GM21786 (cell line): ENCODE data around the gene GPX3.

ENCODE experiments used
- ATAC-seq: cut with Tn5 transposase; IDR thresholded peaks from one replicate; pipeline ENCODE4 v1.9.1; 2021; ENCODE audit not compliant: unreplicated experiment

Gene GPX3, protein sequence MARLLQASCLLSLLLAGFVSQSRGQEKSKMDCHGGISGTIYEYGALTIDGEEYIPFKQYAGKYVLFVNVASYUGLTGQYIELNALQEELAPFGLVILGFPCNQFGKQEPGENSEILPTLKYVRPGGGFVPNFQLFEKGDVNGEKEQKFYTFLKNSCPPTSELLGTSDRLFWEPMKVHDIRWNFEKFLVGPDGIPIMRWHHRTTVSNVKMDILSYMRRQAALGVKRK

DNA sequence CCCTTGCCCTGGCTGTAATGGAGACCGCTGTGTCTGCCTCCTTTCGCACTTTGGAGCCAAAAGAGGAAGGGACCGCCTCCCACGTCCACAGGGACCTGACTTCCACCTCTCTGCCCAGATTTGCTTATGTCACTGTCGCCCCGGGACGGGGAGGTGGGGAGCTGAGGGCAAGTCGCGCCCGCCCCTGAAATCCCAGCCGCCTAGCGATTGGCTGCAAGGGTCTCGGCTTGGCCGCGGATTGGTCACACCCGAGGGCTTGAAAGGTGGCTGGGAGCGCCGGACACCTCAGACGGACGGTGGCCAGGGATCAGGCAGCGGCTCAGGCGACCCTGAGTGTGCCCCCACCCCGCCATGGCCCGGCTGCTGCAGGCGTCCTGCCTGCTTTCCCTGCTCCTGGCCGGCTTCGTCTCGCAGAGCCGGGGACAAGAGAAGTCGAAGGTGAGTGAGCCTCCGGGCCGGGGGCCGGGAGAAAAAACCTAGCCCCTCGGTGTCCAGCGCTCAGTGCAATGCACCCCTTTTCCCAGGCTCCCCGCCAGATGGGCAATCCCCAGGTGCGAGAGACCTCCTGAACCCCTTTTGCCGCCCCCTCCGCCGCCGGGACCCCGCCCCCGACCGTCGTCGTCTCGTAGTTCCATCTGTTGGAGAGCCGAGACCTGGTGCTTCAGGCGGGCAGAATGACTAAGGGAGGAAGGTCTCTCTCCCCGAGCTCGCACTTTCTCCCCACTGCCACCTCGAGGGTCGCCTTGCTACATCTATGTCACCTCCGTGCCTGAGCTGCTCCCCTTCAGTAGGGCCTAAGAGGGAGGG, at the start of gene GPX3:
TSS of gene GPX3 (plus strand) at position 288 of the 807 bp plus-strand sequence. CDS start at position 352, 64 bp downstream.
- ATAC-seq: peak; percentile 70

DNA sequence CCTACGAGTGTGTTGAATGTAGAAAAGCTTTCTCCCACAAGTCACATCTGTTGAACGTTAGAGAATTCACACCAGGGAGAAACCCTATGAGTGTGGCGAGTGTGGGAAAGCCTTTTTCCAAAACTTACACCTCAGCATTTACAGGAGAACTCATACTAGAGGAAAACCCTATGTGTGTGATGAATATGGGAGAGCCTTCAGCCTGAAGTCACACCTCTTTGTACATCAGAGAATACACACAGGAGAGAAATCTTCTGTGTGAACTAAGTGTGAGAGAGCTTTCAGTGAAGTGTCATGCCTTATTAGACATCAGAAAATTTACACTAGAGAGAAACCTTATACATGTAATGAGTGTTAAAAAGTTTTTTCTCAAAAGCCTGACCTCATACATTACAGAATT, 41.8 kb upstream of the GPX3 start:
- no peak for ATAC-seq

DNA sequence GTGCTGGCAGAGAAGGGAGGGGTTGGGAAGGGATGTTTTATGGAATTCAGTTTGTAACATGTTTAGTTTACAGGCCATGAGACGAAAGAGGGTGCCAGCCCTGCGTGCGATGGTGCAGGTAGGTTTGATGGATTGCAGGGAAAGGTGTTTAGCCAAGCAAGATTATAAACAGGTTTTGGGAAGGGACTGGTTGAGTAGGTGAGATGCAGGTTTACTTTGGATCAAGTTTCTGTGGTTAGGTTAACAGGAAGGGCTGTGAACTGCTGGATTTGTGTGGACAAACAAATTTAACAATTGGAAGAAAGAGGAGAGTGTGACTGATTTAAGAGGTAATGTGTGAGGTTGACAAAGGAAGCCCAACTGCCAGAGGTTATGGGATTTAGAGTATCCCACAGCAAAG, 32.6 kb upstream of the GPX3 start:
- ATAC-seq: no peak

DNA sequence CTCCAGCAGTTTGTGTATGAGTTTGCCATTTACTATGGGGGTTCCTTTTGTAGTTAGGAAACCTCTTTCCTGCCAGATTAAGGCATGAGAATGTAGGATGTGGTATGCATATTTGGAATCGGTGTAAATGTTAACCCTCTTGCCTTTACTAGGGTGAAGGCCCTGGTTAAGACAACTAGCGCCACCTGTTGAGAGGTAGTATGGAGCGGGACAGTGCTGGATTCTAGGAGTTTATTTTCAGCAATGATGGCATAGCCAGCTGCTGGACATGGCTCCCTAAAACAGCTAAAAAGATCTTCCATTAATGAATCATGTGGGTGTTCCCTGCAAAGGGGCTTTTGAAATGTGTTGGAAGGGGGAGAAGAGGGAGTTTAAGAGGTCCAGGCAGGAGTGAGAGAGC, 30.7 kb upstream of the GPX3 start:
- ATAC-seq: no peak

DNA sequence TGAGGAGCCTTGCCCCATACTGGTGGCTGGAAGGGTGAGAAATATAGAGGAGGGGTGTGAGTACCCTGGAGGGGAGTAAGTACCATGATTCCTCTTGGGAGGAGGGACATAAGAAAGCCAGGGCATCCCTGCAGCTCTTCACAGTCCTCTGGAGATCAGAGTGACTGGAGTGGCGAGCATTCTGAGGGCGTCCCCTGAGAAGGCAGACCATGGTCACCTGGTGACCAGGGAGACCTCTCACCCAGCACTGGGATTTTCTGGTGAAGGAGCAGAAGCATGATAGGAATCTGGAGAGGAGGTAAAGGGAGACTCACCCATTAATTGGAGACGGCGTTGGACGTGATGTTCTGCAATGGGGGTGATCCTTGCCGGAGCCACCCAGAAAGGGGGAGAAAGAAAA, 27.7 kb upstream of the GPX3 start:
- ATAC-seq: no peak

DNA sequence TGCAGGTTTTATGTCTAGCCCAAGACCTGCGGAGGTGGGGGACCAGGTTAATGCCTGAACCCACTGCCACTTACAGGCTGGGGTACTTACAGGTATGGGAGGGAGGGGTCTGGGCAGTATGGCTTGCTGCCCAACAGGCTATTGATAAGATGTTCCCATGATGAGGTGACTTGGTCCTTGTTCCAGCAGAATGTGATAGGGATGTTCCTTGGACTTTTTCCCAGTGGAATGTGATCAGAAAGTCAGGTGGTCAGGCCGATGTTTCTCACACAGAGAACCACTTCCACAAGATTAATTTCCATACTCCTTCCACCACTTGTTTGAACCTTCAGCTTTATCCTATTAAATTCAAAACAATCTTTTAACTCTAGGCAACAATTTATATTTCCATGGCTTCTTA, 27.0 kb upstream of the GPX3 start:
- no peak for ATAC-seq

DNA sequence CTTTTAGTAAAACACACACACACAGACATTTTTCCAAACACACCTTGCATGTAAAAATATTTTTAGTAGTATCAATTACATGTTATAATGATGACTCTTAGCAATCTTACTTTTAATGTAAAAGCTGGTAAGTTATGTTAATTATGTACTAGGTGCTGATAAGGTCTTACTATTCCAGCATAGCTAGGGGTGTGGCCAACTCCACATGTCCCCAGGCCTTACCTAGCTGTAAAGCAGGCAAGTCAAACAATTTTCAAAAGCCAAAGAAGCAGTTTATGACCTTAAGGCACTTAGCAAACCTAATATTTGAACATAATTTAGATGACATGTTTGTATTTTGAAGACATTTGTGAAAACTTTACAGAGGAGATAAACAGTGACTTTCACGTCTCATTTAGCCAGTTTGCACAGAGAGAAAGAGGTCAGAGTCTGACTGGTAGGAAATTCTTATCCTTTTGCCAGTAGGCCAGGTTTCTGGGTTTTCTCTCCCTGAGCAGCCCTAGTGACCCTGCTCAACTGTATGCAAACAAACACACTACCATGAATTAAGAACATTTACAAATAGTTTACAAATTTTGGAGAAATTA, 26.5 kb upstream of the GPX3 start:
- ATAC-seq: no peak

DNA sequence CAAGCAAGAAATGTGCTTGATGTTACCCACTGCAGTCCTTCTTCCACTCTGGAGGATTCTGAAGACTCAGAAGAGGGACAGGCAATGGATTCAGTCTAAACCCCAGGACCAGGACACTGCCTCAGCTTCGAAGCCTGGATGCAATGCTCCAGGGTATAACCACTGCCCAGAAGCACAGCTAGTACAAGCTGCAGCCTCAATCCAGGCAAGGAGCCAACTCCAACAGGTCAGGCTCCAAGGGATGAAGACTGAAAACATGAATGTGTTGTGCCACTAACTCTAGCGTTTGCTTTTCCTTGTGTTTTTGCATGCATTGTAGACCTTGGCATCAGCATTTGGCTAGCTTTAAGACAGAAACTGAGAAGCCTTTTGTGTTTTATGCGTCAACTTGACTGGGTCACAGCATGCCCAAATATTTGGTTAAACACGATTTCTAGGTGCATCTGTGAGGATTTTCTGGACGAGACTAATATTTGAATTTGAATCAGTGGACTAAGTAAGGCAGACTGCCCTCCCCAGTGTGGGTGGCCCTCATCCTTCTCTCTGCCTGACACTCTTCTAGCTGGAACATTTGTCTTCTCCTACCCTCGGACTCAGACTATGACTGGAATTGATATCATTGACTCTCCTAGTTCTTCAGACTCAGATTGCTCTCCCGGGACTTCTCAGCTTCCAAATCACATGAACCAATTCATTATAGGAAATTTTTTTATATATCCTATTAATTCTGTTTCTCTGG, 20.5 kb upstream of the GPX3 start:
- ATAC-seq: no peak

DNA sequence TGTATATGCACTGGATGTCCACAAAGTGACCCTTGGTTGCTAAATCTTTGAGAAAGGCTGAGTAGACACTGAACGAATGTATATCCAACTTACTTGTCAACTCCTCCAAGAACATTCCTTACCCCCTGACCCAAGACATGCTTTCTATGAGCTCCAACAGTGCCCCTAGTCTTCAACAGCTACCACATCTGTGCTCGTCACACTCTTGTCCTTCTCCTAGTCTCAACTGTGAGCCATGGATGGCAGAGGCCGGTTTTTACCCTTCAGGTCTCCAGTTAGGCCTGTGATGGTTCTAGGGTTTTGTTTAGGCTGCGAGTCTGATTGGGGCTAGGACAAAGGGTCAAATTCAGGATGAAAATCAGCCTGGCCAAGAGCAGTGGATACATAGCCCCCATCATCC, 19.0 kb upstream of the GPX3 start:
- no peak for ATAC-seq

DNA sequence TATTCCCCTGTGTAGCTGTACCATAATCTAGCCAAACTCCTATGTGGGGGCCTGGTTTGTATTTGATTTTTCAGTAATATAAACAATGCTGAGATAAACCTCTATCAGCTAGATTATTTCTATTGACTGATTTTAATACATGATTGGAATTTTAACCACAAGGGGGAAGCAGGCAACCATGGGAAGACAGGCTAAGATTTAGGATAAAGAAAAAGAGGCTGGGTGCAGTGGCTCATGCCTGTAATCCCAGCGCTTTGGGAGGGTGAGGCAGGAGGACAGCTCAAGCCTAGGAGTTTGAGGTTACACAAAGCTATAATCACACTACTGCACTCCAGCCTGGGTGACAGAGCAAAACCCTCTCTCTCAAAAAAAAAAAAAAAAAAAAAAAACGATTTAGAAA, 18.1 kb upstream of the GPX3 start:
- no peak for ATAC-seq

DNA sequence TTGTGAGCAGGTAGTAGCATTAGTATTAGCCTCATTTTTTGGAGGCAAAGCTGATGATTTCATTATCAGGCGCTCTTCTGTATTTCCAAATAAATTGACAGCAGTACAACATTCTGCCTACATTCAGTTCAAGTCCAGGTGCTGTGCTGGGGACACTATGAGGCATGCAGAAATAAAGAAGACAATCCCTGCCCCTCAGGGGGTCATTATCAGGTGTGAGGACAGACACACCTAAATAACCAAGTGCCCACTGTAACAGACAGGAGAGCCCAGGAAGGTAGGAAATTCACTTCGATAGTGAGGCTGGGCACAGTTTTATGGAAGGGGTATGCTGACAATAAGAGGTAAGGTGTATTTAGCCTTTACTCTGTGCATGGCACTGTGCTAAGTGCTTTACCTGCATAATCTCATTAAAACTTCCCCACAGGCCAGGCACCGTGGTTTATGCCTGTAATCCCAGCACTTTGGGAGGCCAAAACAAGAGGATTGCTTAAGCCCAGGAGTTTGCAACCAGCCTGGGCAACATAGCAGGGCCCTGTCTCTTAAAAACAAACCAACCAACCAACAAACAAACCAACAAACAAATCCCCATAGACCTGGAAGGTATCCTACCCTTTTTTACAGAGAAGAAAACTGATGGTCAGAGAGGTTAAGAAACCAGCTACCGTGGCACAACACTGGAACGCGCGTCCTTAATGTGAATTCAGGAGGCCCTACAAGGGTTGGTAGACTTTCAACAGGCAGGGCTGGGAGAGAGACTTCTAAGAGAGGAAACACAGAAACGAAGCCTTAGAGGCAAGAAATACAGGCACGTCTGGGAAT, 17.5 kb upstream of the GPX3 start:
- ATAC-seq: no peak

DNA sequence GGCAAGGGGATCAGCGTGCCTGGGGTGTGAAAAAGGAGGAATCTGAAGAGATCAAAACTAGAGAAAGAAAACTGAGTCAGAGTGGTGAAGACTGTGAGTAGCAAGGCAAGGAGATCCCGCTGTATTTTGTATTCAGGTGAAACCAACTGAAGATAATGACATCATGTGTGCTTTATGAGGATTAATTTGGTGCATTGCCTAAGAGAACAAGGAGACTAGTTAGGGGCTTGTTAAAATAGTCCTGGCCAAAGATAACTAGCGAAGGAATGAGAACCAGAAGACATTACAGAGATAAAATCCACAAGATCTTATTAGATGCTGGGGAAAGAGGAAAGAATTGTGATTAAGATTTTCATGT, 16.9 kb upstream of the GPX3 start:
- ATAC-seq: no peak

DNA sequence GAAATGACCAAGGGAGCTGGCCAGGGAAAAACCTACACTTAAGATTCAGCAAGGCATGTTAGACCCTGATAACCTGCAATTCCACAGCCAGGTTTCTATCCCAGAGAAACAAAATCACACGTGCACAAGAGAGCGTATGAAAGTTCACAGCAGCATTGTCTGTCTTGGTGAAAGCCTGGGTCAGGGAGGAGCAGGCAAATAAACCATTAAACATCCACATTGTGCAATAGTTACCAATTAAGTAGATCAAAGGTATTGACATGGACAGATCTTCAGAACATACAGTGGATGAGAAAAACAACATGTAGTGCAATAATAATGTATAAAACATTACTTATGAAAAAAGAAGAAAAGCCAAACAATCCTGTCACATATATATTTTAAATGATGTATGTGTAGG, 15.9 kb upstream of the GPX3 start:
- ATAC-seq: no peak

DNA sequence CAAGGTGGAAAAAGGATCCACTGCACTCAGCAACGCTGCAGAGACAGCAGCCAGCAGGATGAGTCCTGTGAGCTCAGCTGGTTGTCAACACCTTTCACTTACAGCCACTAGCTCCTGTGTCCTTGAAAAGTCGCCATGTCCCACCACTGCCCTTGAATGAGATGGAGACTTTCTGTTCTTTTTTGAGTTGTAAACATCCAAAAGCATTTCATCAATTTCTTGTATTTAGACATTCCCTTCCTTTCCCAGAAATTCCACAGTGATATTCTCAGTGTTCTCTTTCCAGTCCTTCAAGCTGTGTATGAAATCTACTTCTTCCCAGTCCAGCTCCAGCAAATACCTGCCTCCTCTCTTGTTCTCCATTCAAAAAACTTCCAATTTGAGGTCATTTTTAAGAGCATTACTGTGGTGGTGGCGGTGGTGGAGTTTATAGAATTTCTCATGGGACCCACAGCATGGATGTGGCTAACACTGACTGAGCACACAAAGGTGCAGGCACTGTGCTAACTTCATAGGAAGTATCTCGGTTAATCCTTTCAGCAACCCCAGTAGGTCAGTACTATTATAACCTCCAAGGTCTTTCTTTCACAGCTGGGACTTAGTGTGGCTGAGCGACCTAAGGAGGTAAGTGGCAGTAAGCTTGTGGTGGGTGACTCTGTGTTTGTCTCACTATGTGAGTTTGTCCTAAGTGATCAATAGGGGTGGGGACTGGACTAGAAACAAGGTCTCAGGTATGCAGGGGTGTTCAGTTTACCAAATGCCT, 15.0 kb upstream of the GPX3 start:
- ATAC-seq: no peak

DNA sequence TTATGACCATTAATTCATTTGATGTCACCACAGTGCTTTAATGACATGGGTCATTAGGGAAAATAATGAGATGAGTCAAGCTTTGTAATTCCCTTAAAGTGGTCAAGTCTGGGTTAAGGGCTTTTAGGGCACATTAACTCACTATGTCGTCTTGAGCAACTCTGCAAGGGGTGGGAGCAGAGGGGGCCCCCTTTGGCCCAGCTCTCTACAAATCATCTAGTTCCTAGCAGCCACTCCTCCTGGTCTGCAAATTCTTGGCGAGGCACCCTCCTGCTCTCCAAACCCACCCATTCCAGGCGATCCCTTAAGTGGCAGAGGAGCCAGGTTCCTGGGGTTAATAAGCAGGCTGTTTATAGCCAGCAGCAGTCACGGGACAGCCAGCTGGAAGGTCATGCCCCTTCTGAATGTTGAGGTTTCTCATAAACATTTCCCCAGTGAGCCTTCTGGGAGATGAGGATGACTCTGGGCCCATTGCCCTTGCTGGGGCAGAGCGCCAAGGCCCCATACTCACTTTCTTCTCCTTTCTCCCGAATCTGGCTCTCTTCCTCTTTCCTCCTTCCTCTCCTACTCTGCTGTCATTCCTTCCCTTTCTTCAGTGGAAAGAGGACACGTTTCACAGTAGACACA, 14.3 kb upstream of the GPX3 start:
- no peak for ATAC-seq

DNA sequence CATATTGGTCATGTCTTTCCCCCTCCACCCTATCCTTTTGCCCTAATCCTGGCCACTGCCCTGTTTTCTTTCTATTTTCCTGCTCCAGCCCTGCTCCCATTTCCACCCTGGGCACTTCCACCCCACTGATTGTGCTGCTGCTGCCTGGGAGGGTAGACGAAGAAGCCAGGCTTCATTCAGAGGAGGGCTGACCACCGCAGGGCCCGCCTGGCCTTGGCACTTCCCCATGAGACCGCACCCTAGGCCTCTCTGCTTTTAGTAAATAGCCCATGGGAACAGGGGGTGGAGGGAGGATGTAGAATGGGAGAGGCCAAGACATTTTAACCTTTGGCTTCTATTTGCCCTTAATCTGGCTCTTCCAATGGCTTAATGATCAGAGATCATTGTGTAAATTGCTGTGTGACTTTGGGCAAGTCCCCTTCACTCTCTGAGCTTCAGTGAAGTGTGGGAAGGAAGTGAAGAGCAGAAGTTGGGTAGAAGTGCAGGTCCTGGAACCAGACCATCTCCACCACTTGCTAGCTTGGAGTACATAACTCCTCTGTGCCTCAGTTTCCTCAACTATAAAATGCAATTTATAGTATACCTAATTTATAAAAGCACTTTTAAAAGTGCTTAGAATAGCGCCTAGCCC, 13.6 kb upstream of the GPX3 start:
- ATAC-seq: no peak

DNA sequence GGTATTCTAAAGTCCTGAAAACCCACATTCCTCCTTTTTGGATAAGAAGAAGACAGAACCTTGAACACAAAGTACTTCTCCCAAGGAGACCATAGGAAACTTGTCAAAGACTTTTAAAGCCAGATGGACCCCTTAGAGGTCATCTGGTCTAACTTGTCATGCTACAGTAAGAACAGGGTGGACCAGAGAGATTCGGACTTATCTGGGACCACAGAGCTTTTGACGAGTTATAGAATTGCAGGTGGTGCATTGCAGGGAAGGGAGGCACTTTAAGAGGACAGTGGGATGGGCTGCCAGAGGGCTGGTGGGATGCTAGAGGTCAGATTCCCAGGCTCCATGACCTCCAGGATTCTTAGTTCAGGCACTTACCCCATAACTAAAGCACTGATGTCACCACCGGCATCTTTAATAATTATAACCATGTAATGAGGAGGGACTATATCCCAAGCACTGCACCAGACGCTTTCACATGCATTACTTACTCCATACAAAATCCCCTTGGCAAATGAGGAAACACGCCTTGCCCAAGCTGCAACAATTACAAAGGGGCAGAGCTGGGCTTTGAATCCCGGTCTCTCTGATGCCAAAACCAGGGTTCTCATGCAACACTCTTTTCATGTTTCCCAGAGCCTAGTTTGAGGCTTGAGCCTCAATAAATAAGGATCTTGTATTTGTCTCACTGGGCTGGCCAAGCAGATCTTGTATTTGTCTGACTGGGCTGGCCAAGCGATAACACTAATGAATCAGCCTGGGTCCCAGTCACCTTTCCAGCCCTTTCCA, 12.8 kb upstream of the GPX3 start:
- no peak for ATAC-seq

DNA sequence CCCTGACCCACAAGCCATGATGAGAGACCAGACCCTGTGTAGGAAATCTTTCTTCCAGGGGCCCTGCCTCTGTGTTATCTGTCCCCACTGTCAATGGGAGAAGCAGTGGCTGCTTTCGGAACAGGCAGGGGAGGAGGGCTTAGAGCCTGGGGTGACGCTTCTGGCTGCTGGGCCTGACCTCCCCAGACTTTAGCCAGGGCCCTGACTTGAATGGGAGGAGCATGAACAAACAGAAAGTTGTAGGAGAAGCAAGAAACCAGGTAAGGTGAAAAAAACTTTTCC, 12.2 kb upstream of the GPX3 start:
- no peak for ATAC-seq

DNA sequence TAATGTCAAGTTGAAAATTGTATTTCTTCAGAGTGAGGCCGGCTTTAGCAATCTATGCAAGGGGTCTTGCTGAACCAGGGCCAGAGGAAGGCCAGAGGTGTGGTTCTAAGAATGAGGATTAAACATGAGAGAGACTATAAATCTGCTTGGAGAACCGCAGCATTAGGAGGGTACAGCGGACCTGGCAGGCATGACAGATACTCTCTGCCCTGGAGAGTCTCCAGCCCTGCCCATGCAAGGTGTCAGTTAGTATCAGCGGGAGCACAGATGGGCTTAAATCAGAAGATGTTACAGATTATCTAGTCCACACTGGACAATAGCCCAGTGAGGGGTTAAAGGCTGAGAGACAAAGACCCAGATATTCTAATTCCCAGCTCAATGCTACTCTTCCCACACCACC, 11.5 kb upstream of the GPX3 start:
- ATAC-seq: no peak
